Mesenchymal stem cell (in vitro differentiated cells and primary cell): ENCODE results near the gene ADPRS.

Experiments
- DNase-seq: peaks from one replicate; pipeline ENCODE4 v3.0.0-alpha.2; 2013
- H2AFZ ChIP-seq: one replicate; pipeline ENCODE4 v1.6.1; 2013; ENCODE audit warnings: low read depth, mild to moderate bottlenecking, control low read depth, inconsistent platforms, low read length, moderate library complexity
- H2AK5ac ChIP-seq: 2 replicates; pipeline ENCODE4 v1.6.1; 2013; ENCODE audit warnings: low read length, moderate library complexity, mild to moderate bottlenecking, inconsistent platforms; ENCODE audit not compliant: severe bottlenecking
- H2BK120ac ChIP-seq: one replicate; pipeline ENCODE4 v1.6.1; 2013; ENCODE audit warnings: low read depth, mild to moderate bottlenecking, inconsistent platforms, low read length, moderate library complexity
- H2BK12ac ChIP-seq, 2 experiments: one replicate each; pipeline ENCODE4 v1.6.1; 2013; ENCODE audit warnings: inconsistent platforms in 2 of 2, low read length in 2 of 2, mild to moderate bottlenecking in 2 of 2, moderate library complexity in 2 of 2, control low read depth in 1 of 2
- H2BK15ac ChIP-seq: one replicate; pipeline ENCODE4 v1.6.1; 2013; ENCODE audit warnings: mild to moderate bottlenecking, low read depth, inconsistent platforms; ENCODE audit not compliant: poor library complexity, severe bottlenecking
- H2BK5ac ChIP-seq: 2 replicates; pipeline ENCODE4 v1.6.1; 2013; ENCODE audit warnings: low read depth, mild to moderate bottlenecking, low read length, control low read depth, inconsistent platforms; ENCODE audit not compliant: poor library complexity, severe bottlenecking
- H3K14ac ChIP-seq, 2 experiments: one replicate each; pipeline ENCODE4 v1.6.1; 2013; ENCODE audit warnings: inconsistent platforms in 2 of 2, low read length in 2 of 2, control low read depth in 1 of 2, mild to moderate bottlenecking in 1 of 2, moderate library complexity in 1 of 2
- H3K18ac ChIP-seq, 2 experiments: one replicate each; pipeline ENCODE4 v1.6.1; 2013; ENCODE audit warnings: inconsistent platforms in 2 of 2, low read length in 2 of 2, control low read depth in 1 of 2, low read depth in 1 of 2, mild to moderate bottlenecking in 1 of 2
- H3K23ac ChIP-seq, 2 experiments: one replicate each; pipeline ENCODE4 v1.6.1; 2013; ENCODE audit warnings: inconsistent platforms in 2 of 2, low read length in 2 of 2, mild to moderate bottlenecking in 2 of 2, moderate library complexity in 2 of 2, control low read depth in 1 of 2
- H3K27ac ChIP-seq: 2 replicates; pipeline ENCODE4 v1.5.1; 2013; ENCODE audit warnings: mild to moderate bottlenecking, moderate library complexity, low read length, control low read depth, inconsistent platforms; ENCODE audit not compliant: poor library complexity, severe bottlenecking
- H3K27me3 ChIP-seq, 2 experiments: 2 replicates each; pipeline versions ENCODE4 v1.6.1 to v1.7.0; 2013; ENCODE audit warnings: low read length in 2 of 2, mild to moderate bottlenecking in 2 of 2, moderate library complexity in 2 of 2, control low read depth in 1 of 2, inconsistent platforms in 1 of 2; ENCODE audit not compliant: control insufficient read depth in 1 of 2, insufficient read depth in 1 of 2
- H3K36me3 ChIP-seq, 2 experiments: 2 replicates each; pipeline versions ENCODE4 v1.6.1 to v1.7.0; 2013; ENCODE audit warnings: low read length in 2 of 2, control low read depth in 1 of 2, inconsistent platforms in 1 of 2, low read depth in 1 of 2, mild to moderate bottlenecking in 1 of 2; ENCODE audit not compliant: insufficient read depth in 2 of 2, control insufficient read depth in 1 of 2
- H3K4ac ChIP-seq, 2 experiments: one replicate each; pipeline ENCODE4 v1.6.1; 2013; ENCODE audit warnings: inconsistent platforms in 2 of 2, low read length in 2 of 2, mild to moderate bottlenecking in 2 of 2, moderate library complexity in 2 of 2, control low read depth in 1 of 2, low read depth in 1 of 2
- H3K4me1 ChIP-seq: 2 replicates; pipeline ENCODE4 v1.6.1; 2013; ENCODE audit warnings: low read depth, low read length, control low read depth; ENCODE audit not compliant: control insufficient read depth, insufficient read depth
- H3K4me2 ChIP-seq: 2 replicates; pipeline ENCODE4 v1.6.1; 2013; ENCODE audit warnings: low read length, mild to moderate bottlenecking, inconsistent platforms; ENCODE audit not compliant: poor library complexity, severe bottlenecking
- H3K4me3 ChIP-seq, 2 experiments: 2 replicates each; pipeline versions ENCODE4 v1.5.1 to v1.7.0; 2013; ENCODE audit warnings: low read length in 2 of 2, mild to moderate bottlenecking in 2 of 2, control low read depth in 1 of 2, low read depth in 1 of 2; ENCODE audit not compliant: insufficient read depth in 1 of 2
- H3K79me1 ChIP-seq: replicated peaks from 2 replicates; pipeline ENCODE4 v1.6.1; 2013; ENCODE audit warnings: mild to moderate bottlenecking, control low read depth, low read length, inconsistent platforms; ENCODE audit not compliant: poor library complexity, severe bottlenecking
- H3K9ac ChIP-seq: 2 replicates; pipeline ENCODE4 v1.7.0; 2013; ENCODE audit warnings: mild to moderate bottlenecking, low read length, moderate library complexity
- H3K9me3 ChIP-seq: 2 replicates; pipeline ENCODE4 v1.7.0; 2013; ENCODE audit warnings: mild to moderate bottlenecking, low read length; ENCODE audit not compliant: control insufficient read depth
- H4K8ac ChIP-seq: one replicate; pipeline ENCODE4 v1.6.1; 2013; ENCODE audit warnings: inconsistent platforms, mild to moderate bottlenecking, low read length, moderate library complexity
- H4K91ac ChIP-seq: one replicate; pipeline ENCODE4 v1.6.1; 2013; ENCODE audit warnings: mild to moderate bottlenecking, low read length, inconsistent platforms
- WGBS: methylation state at CpG from one replicate; pipeline ENCODE4 v1.1.7; 2013; ENCODE audit warnings: mixed read lengths; 5-methylcytosine and 5-hydroxymethylcytosine counted together

Gene ADPRS

GRCh38 chr1:36070349-36070748 lies 18.3 kb upstream of the ADPRS start:
- H3K18ac ChIP-seq = no peak overlapping the region
- no peak overlapping the region for H2BK12ac ChIP-seq

GRCh38 chr1:36076979-36077573 lies 11.6 kb upstream of the ADPRS start:
- Histone ChIP-seq H2AFZ (no peak overlapping the region), H3K4me1 (no peaks in the 10 kb centered on the region), H3K9me3 (no peaks in the 10 kb centered on the region)

More at GRCh38 chr1:36070349-36070748, 18.3 kb upstream of the ADPRS start:
- H3K9me3 ChIP-seq = no peaks in the 10 kb centered on the region
- H3K9ac ChIP-seq = no peak overlapping the region
- no peak overlapping the region for H3K4me2 ChIP-seq
- H3K4ac ChIP-seq = no peak overlapping the region
- DNase-seq = no peak
- H3K4me3 ChIP-seq = no peak overlapping the region
- H4K8ac ChIP-seq = no peak overlapping the region
- no peak overlapping the region for H4K91ac ChIP-seq
- no peak overlapping the region for H3K14ac ChIP-seq
- 67% methylated on average over 1 of the region's 2 CpGs for WGBS
- H3K27me3 ChIP-seq = no peaks in the 10 kb centered on the region
- no peak overlapping the region for H2BK15ac ChIP-seq
- no peak overlapping the region for H3K23ac ChIP-seq
- no peak overlapping the region for H3K27ac ChIP-seq
- H3K4me1 ChIP-seq = no peaks in the 10 kb centered on the region
- no peak overlapping the region for H2AK5ac ChIP-seq
- no peaks in the 10 kb centered on the region for H3K79me1 ChIP-seq
- no peaks in the 10 kb centered on the region for H3K36me3 ChIP-seq
- H2AFZ ChIP-seq = no peak overlapping the region
- H2BK5ac ChIP-seq = no peak overlapping the region
- no peak overlapping the region for H2BK120ac ChIP-seq

GRCh38 chr1:36080236-36080635 lies 8.5 kb upstream of the ADPRS start:
- H3K9me3 ChIP-seq = no peaks in the 10 kb centered on the region
- no peak overlapping the region for H2BK12ac ChIP-seq
- no peak overlapping the region for H3K4me3 ChIP-seq
- peaks cover 0 to 17% of the 10 kb centered on the region in 2 experiments for H3K27me3 ChIP-seq
- no peak overlapping the region for H4K8ac ChIP-seq
- no peak overlapping the region for H3K27ac ChIP-seq
- no peak overlapping the region for H3K23ac ChIP-seq
- no peaks in the 10 kb centered on the region for H3K79me1 ChIP-seq
- no peak overlapping the region for H3K14ac ChIP-seq
- no peak overlapping the region for H2BK5ac ChIP-seq
- peaks cover 12% of the 10 kb centered on the region for H3K4me1 ChIP-seq
- no peak overlapping the region for H3K9ac ChIP-seq
- WGBS = 93% methylated on average over 3 of the region's 3 CpGs
- no peak overlapping the region for H3K4me2 ChIP-seq
- H4K91ac ChIP-seq = no peak overlapping the region
- H3K4ac ChIP-seq = no peak overlapping the region
- H2AFZ ChIP-seq = no peak overlapping the region
- H2BK120ac ChIP-seq = no peak overlapping the region
- H2AK5ac ChIP-seq = no peak overlapping the region
- no peaks in the 10 kb centered on the region for H3K36me3 ChIP-seq
- H3K18ac ChIP-seq = no peak overlapping the region
- DNase-seq = no peak
- no peak overlapping the region for H2BK15ac ChIP-seq

More at GRCh38 chr1:36076979-36077573, 11.6 kb upstream of the ADPRS start:
- Histone ChIP-seq H3K27ac (no peak overlapping the region), H4K91ac (no peak overlapping the region), H2BK120ac (no peak overlapping the region), H3K18ac (no peak overlapping the region), H3K4me3 (no peak overlapping the region), H3K4me2 (no peak overlapping the region), H3K79me1 (no peaks in the 10 kb centered on the region), H2AK5ac (no peak overlapping the region), H3K27me3 (no peaks in the 10 kb centered on the region), H2BK5ac (no peak overlapping the region), H2BK15ac (no peak overlapping the region), H3K9ac (no peak overlapping the region), H3K4ac (no peak overlapping the region), H2BK12ac (no peak overlapping the region), H3K23ac (no peak overlapping the region), H4K8ac (no peak overlapping the region), H3K14ac (no peak overlapping the region), H3K36me3 (no peaks in the 10 kb centered on the region)
- 86% methylated on average over 4 of the region's 4 CpGs for WGBS
- no peak for DNase-seq

GRCh38 chr1:36080801-36081200 lies 7.9 kb upstream of the ADPRS start:
- Histone ChIP-seq H3K79me1 (no peaks in the 10 kb centered on the region), H3K4me3 (no peak overlapping the region), H2AFZ (no peak overlapping the region), H2BK5ac (no peak overlapping the region), H3K9ac (no peak overlapping the region), H3K23ac (no peak overlapping the region), H3K18ac (no peak overlapping the region), H2BK12ac (no peak overlapping the region), H4K8ac (no peak overlapping the region), H3K4me2 (no peak overlapping the region), H3K27me3 (peaks cover 0 to 17% of the 10 kb centered on the region in 2 experiments), H3K9me3 (no peaks in the 10 kb centered on the region), H2AK5ac (no peak overlapping the region), H3K27ac (no peak overlapping the region), H3K36me3 (no peaks in the 10 kb centered on the region), H3K4ac (no peak overlapping the region), H3K14ac (no peak overlapping the region), H4K91ac (no peak overlapping the region), H3K4me1 (peaks cover 12% of the 10 kb centered on the region), H2BK120ac (no peak overlapping the region), H2BK15ac (no peak overlapping the region)
- over 99% methylated on average over 6 of the region's 6 CpGs for WGBS
- no peak for DNase-seq
